HEK293T (cell line): ENCODE results near the gene SMCP.

Experiments used
- BHLHE40 ChIP-seq: fragments of 450-650 bp; IDR thresholded peaks from 2 replicates; pipeline ENCODE4 v1.6.1; 2016; ENCODE audit warnings: mild to moderate bottlenecking, moderate library complexity, borderline replicate concordance
- CTBP1 ChIP-seq: fragments of 450-650 bp; IDR thresholded peaks from 2 replicates; pipeline ENCODE4 v1.6.1; 2016; ENCODE audit warnings: borderline replicate concordance
- ELF4 ChIP-seq: fragments of 450-650 bp; IDR thresholded peaks from 2 replicates; pipeline ENCODE4 v1.6.1; 2017; ENCODE audit warnings: antibody characterized with exemption
- NFRKB ChIP-seq: fragments of 450-650 bp; IDR thresholded peaks from 2 replicates; pipeline ENCODE4 v1.6.1; 2016; ENCODE audit warnings: mild to moderate bottlenecking, moderate library complexity
- SUZ12 ChIP-seq: fragments of 450-650 bp; IDR thresholded peaks from 2 replicates; pipeline ENCODE4 v1.6.1; 2016; ENCODE audit warnings: mild to moderate bottlenecking
- TARDBP ChIP-seq: fragments of 450-650 bp; IDR thresholded peaks from 2 replicates; pipeline ENCODE4 v1.6.1; 2016

GRCh38 chr1:152855661-152856060 lies 22.5 kb upstream of the SMCP start:
- no peak for TF ChIP-seq NFRKB
- no peak for TF ChIP-seq ELF4
- no peak for TF ChIP-seq CTBP1
- no peak for TF ChIP-seq BHLHE40
- TF ChIP-seq SUZ12, result no peak
- TF ChIP-seq TARDBP, result no peak
